HCT116 (cell line): ENCODE measurements around the gene CLIC4.

Source experiments
- EZH2 ChIP-seq: fragments of 200-600 bp; sonication (generic); IDR thresholded peaks from 2 replicates; pipeline ENCODE4 v1.6.1; 2017; ENCODE audit warnings: antibody characterized with exemption, mixed run types
- POLR2AphosphoS5 ChIP-seq: IDR thresholded peaks from 2 replicates; pipeline ENCODE4 v1.6.1; 2011; ENCODE audit warnings: mild to moderate bottlenecking, low read depth, low read length, moderate library complexity
- SIN3A ChIP-seq: IDR thresholded peaks from 2 replicates; pipeline ENCODE4 v1.6.1; 2012; ENCODE audit warnings: low read depth

- TF ChIP-seq EZH2 (no peak), SIN3A (no peak), POLR2AphosphoS5 (no peak)
Measured at GRCh38 chr1:24713736-24714135, 31.5 kb upstream of the CLIC4 start.
